Cardiac muscle cell (in vitro differentiated cells and primary cell): Measurements from ENCODE around the gene CGB8. TPM values are rescaled to one million over a fixed set of nuclear protein-coding genes. Genes with fewer than 3 reads are reported as not detected.
"Not testable (repeated sequence)": the region's sequence is repeated elsewhere in the genome, so short reads cannot be mapped to it uniquely, and the experiment has no call there.

Source experiments
- DNase-seq, 2 donors: peaks; one replicate each; pipeline versions ENCODE4 v3.0.0 to v3.0.0-alpha.2; 2010 to 2017; ENCODE audit warnings: low read depth in 1 of 2, low spot score in 1 of 2
- H3K27ac ChIP-seq: fragments of 200-600 bp; sonication (generic); 2 replicates; pipeline ENCODE4 v1.5.1; 2016
- H3K27me3 ChIP-seq: fragments of 200-600 bp; sonication (generic); 2 replicates; pipeline ENCODE4 v1.6.0; 2016; ENCODE audit warnings: control low read depth
- H3K36me3 ChIP-seq: fragments of 200-600 bp; sonication (generic); 2 replicates; pipeline ENCODE4 v1.5.1; 2016; ENCODE audit warnings: control low read depth
- H3K4me1 ChIP-seq: fragments of 200-600 bp; sonication (generic); 2 replicates; pipeline ENCODE4 v1.8.1; 2017; ENCODE audit warnings: low read depth, mild to moderate bottlenecking, mixed run types
- H3K4me3 ChIP-seq: fragments of 200-600 bp; sonication (generic); 2 replicates; pipeline ENCODE4 v1.5.1; 2016; ENCODE audit warnings: mild to moderate bottlenecking
- H3K9me3 ChIP-seq: fragments of 200-600 bp; sonication (generic); 2 replicates; pipeline ENCODE4 v1.5.1; 2017; ENCODE audit warnings: low read depth, mild to moderate bottlenecking, control low read depth
- CTCF ChIP-seq: IDR thresholded peaks from 2 replicates; pipeline ENCODE4 v1.5.1; 2012; ENCODE audit warnings: low read depth, mild to moderate bottlenecking, low read length
- polyA plus RNA-seq: library from polyadenylated mRNA; unstranded; fragments of >200 nt; fragmentation: Nextera tagmentation; extraction: Ambion mirVana; gene quantifications from 2 replicates; pipeline ENCODE4 v1.2.1, GENCODE V29; 2016
- total RNA-seq: library from RNA; depleted of rRNA; stranded (reverse); fragments of >200 nt; gene quantifications from 2 replicates; pipeline ENCODE4 v1.2.3, GENCODE V29; 2016

Gene CGB8
- total and polyA plus RNA-seq, 2 experiments from 2014 or later: not detected

- Histone ChIP-seq H3K27me3 (no peaks in the 10 kb centered on the region), H3K27ac (no peak overlapping the region), H3K4me3 (no peak overlapping the region), H3K36me3 (no peaks in the 10 kb centered on the region), H3K4me1 (peaks cover 36% of the 10 kb centered on the region), H3K9me3 (no peaks in the 10 kb centered on the region)
- no peak for TF ChIP-seq CTCF
- no peak for DNase-seq
These were observed 12.5 kb upstream of the CGB8 start for GRCh38 chr19:49061445-49061844.

GRCh38 chr19:49061000-49061399 lies 12.1 kb upstream of the CGB8 start:
- no peaks in the 10 kb centered on the region for H3K27me3 ChIP-seq
- no peak overlapping the region for H3K27ac ChIP-seq
- no peaks in the 10 kb centered on the region for H3K9me3 ChIP-seq
- TF ChIP-seq CTCF: no peak
- DNase-seq: no peak
- H3K36me3 ChIP-seq: no peaks in the 10 kb centered on the region
- H3K4me1 ChIP-seq: peaks cover 32% of the 10 kb centered on the region
- H3K4me3 ChIP-seq: no peak overlapping the region

GRCh38 chr19:49059053-49059452 lies 10.1 kb upstream of the CGB8 start:
- Histone ChIP-seq H3K4me3 (no peak overlapping the region), H3K4me1 (peaks cover 14% of the 10 kb centered on the region), H3K27me3 (no peaks in the 10 kb centered on the region), H3K36me3 (no peaks in the 10 kb centered on the region), H3K27ac (no peak overlapping the region), H3K9me3 (no peaks in the 10 kb centered on the region)
- TF ChIP-seq CTCF: no peak
- DNase-seq: no peak

GRCh38 chr19:49058562-49058961 lies 9.7 kb upstream of the CGB8 start:
- DNase-seq: peak; percentile 32 to 33
- Histone ChIP-seq H3K36me3 (no peaks in the 10 kb centered on the region), H3K4me3 (no peak overlapping the region), H3K9me3 (no peaks in the 10 kb centered on the region), H3K4me1 (peaks cover 11% of the 10 kb centered on the region), H3K27me3 (no peaks in the 10 kb centered on the region), H3K27ac (no peak overlapping the region)
- TF ChIP-seq CTCF: no peak

GRCh38 chr19:49057636-49058234 lies 8.8 kb upstream of the CGB8 start, which contains the start of gene CGB7:
Gene CGB7, minus strand, starts transcription at chr19:49057749. Its CDS starts 2,374 bp downstream, at chr19:49055375.
- Histone ChIP-seq H3K4me3 (peak within 1 kb of the TSS; percentile 49), H3K4me1 (peaks cover 4% of the 10 kb centered on the region), H3K36me3 (no peaks in the 10 kb centered on the region), H3K9me3 (no peaks in the 10 kb centered on the region), H3K27me3 (no peaks in the 10 kb centered on the region), H3K27ac (no peak within 1 kb of the TSS)
- TF ChIP-seq CTCF: no peak
- DNase-seq: peak; percentile 59 to 77

GRCh38 chr19:49056902-49057596 lies 8.1 kb upstream of the CGB8 start:
- not testable (repeated sequence) for H3K27me3 ChIP-seq

More at GRCh38 chr19:49056902-49057596, 8.1 kb upstream of the CGB8 start:
- not testable (repeated sequence) for H3K27ac ChIP-seq, H3K36me3 ChIP-seq, H3K4me1 ChIP-seq, DNase-seq, H3K9me3 ChIP-seq
- peak overlapping the region; percentile 49 for H3K4me3 ChIP-seq
